Osteoblast (primary cell): ENCODE data around the gene RAP1GDS1. TPM values are rescaled to one million over a fixed set of nuclear protein-coding genes. Genes with fewer than 3 reads are reported as not detected.
"Not testable (repeated sequence)": the region's sequence is repeated elsewhere in the genome, so short reads cannot be mapped to it uniquely, and the experiment has no call there.

Experiments
- DNase-seq: peaks from one replicate; pipeline ENCODE4 v3.0.0; 2011; ENCODE audit warnings: low spot score, mixed read lengths; ENCODE audit not compliant: insufficient read length; ENCODE audit errors: missing footprints
- H2AFZ ChIP-seq: 2 replicates; pipeline ENCODE4 v1.6.0; 2011; ENCODE audit warnings: mild to moderate bottlenecking, low read length
- H3K27ac ChIP-seq: 2 replicates; pipeline ENCODE4 v1.5.1; 2011; ENCODE audit warnings: mild to moderate bottlenecking, low read depth, low read length, moderate library complexity
- H3K27me3 ChIP-seq: 2 replicates; pipeline ENCODE4 v1.6.0; 2012; ENCODE audit warnings: mild to moderate bottlenecking, control low read depth, inconsistent platforms, low read length, moderate library complexity; ENCODE audit not compliant: insufficient read depth
- H3K36me3 ChIP-seq: 2 replicates; pipeline ENCODE4 v1.5.1; 2011; ENCODE audit warnings: mild to moderate bottlenecking, low read length, control low read depth, moderate library complexity; ENCODE audit not compliant: insufficient read depth
- H3K4me1 ChIP-seq: 2 replicates; pipeline ENCODE4 v1.5.1; 2011; ENCODE audit warnings: mild to moderate bottlenecking, low read length, control low read depth, moderate library complexity; ENCODE audit not compliant: insufficient read depth
- H3K4me2 ChIP-seq: 2 replicates; pipeline ENCODE4 v1.6.0; 2011; ENCODE audit warnings: mild to moderate bottlenecking, low read length; ENCODE audit not compliant: insufficient read depth
- H3K4me3 ChIP-seq: fragments of 200-600 bp; sonication (generic); 3 replicates; pipeline ENCODE4 v1.5.1; 2012; ENCODE audit warnings: mild to moderate bottlenecking, low read length, inconsistent platforms; ENCODE audit not compliant: insufficient read depth
- H3K79me2 ChIP-seq: 2 replicates; pipeline ENCODE4 v1.6.0; 2012; ENCODE audit warnings: mild to moderate bottlenecking, low read length, control low read depth, inconsistent platforms; ENCODE audit not compliant: insufficient read depth
- H3K9me3 ChIP-seq: 2 replicates; pipeline ENCODE4 v1.5.1; 2011; ENCODE audit warnings: low read depth, low read length, control low read depth
- H4K20me1 ChIP-seq: 2 replicates; pipeline ENCODE4 v1.6.0; 2012; ENCODE audit warnings: mild to moderate bottlenecking, low read length, control low read depth; ENCODE audit not compliant: insufficient read depth
- total RNA-seq: library from RNA; depleted of rRNA; stranded (reverse); fragments of >200 nt; gene quantifications from 2 replicates; pipeline ENCODE4 v1.2.3, GENCODE V29; 2012
- TF ChIP-seq, protein P1 (sequence below): IDR thresholded peaks from 2 replicates; pipeline ENCODE4 v1.5.1; 2011; ENCODE audit warnings: mild to moderate bottlenecking, low read depth, low read length, moderate library complexity; ENCODE audit errors: extremely low read depth

The RAP1GDS1 gene
- total RNA-seq, 1 donor: 60.1 TPM

DNA sequence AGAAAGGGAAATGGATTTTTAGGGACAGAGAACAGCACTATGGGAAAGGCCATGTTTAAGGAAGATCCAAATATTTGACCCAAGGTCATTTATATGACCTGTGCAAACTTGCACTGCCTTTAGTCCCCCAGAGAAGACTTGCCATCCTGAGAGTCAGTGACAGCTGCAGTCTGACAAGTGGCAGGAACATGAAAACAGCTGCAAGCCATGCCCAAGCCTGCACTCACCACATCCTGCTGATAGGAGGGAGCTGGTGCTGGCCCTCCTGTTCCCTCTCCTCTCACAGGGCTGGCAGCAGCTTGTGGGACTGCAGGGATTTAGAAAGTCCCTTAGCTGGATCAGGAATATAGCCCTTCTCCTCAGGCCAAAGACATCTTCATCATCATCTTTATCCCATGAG lies 187.7 kb downstream of the RAP1GDS1 start:
- TF ChIP-seq, protein P1, sequence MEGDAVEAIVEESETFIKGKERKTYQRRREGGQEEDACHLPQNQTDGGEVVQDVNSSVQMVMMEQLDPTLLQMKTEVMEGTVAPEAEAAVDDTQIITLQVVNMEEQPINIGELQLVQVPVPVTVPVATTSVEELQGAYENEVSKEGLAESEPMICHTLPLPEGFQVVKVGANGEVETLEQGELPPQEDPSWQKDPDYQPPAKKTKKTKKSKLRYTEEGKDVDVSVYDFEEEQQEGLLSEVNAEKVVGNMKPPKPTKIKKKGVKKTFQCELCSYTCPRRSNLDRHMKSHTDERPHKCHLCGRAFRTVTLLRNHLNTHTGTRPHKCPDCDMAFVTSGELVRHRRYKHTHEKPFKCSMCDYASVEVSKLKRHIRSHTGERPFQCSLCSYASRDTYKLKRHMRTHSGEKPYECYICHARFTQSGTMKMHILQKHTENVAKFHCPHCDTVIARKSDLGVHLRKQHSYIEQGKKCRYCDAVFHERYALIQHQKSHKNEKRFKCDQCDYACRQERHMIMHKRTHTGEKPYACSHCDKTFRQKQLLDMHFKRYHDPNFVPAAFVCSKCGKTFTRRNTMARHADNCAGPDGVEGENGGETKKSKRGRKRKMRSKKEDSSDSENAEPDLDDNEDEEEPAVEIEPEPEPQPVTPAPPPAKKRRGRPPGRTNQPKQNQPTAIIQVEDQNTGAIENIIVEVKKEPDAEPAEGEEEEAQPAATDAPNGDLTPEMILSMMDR: no peak
- DNase-seq: no peak
- H3K4me2 ChIP-seq: no peak overlapping the region

DNA sequence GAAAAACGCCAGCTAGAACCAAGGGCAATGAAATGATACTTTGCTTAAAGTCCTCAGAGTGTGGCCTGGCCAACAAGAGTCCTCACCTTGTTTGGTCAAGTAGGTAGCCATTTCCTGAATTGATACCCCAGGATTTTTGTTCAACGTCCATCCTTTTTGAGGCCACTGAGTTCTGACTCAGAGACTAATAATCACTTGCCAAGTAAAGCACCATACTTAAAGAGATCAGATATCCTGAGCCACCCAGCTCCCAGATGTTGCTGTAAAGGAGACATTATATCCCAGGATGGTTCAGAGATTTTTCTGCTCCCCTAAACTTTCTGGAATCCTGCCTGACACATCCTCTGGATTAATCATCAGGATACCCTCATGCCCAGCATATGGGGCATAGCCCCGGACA lies 190.9 kb downstream of the RAP1GDS1 start:
- TF ChIP-seq, protein P1: no peak
- no peak overlapping the region for H3K27ac ChIP-seq
- no peaks in the 10 kb centered on the region for H3K79me2 ChIP-seq
- no peaks in the 10 kb centered on the region for H4K20me1 ChIP-seq
- DNase-seq: peak; percentile 59
- no peak overlapping the region for H3K4me3 ChIP-seq
- H3K9me3 ChIP-seq: no peaks in the 10 kb centered on the region
- H3K4me1 ChIP-seq: no peaks in the 10 kb centered on the region
- H3K4me2 ChIP-seq: no peak overlapping the region
- no peak overlapping the region for H2AFZ ChIP-seq
- H3K36me3 ChIP-seq: no peaks in the 10 kb centered on the region
- H3K27me3 ChIP-seq: no peaks in the 10 kb centered on the region

More for the DNA sequence above, 187.7 kb downstream of the RAP1GDS1 start:
- Histone ChIP-seq H2AFZ (no peak overlapping the region), H3K79me2 (no peaks in the 10 kb centered on the region), H3K9me3 (no peaks in the 10 kb centered on the region), H3K4me1 (no peaks in the 10 kb centered on the region), H3K4me3 (no peak overlapping the region), H4K20me1 (no peaks in the 10 kb centered on the region), H3K27ac (no peak overlapping the region), H3K27me3 (no peaks in the 10 kb centered on the region), H3K36me3 (no peaks in the 10 kb centered on the region)

DNA sequence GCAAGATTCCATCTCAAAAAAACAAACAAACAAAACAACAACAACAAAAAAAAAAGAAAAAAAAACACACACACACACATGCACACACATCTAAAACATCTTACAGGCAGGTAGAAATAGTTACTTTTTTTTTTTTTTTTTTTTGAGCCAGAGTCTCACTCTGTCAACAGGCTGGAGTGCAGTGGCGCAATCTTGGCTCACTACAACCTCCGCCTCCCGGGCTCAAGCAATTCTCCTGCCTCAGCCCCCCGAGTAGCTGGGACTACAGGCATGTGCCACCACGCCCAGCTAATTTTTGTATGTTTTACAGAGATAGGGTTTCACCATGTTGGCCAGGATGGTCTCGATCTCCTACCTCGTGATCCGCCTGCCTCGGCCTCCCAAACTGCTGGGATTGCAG lies 196.2 kb downstream of the RAP1GDS1 start:
- not testable (repeated sequence) for H3K4me2 ChIP-seq, DNase-seq, H3K36me3 ChIP-seq, H3K27me3 ChIP-seq, H3K27ac ChIP-seq, H3K79me2 ChIP-seq, H2AFZ ChIP-seq, H3K4me1 ChIP-seq, H4K20me1 ChIP-seq, H3K4me3 ChIP-seq, H3K9me3 ChIP-seq

DNA sequence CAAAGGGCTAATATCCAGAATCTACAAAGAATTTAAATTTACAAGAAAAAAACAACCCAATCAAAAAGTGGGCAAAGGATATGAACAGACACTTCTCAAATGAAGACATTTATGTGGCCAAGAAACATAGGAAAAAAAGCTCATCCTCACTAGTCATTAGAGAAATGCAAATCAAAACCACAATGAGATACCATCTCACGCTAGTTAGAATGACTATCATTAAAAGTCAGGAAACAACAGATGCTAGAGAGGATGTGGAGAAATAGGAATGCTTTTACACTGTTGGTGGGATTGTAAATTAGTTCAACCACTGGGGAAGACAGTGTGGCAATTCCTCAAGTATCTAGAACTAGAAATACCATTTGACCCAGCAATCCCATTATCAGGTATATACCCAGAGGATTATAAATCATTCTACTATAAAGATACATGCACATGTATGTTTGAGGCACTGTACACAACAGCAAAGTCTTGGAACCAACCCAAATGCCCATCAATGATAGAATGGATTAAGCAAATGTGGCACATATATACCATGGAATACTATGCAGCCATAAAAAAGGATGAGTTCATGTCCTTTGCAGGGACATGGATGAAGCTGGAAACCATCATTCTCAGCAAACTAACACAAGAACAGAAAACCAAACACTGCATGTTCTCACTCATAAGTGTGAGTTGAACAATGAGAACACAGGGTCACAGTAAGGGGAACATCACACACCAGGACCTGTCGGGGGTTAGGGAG lies 200.1 kb downstream of the RAP1GDS1 start:
- not testable (repeated sequence) for H3K9me3 ChIP-seq, H2AFZ ChIP-seq, H3K4me2 ChIP-seq, H3K79me2 ChIP-seq, H4K20me1 ChIP-seq, DNase-seq, H3K27me3 ChIP-seq, H3K27ac ChIP-seq, H3K4me3 ChIP-seq, H3K4me1 ChIP-seq, H3K36me3 ChIP-seq

DNA sequence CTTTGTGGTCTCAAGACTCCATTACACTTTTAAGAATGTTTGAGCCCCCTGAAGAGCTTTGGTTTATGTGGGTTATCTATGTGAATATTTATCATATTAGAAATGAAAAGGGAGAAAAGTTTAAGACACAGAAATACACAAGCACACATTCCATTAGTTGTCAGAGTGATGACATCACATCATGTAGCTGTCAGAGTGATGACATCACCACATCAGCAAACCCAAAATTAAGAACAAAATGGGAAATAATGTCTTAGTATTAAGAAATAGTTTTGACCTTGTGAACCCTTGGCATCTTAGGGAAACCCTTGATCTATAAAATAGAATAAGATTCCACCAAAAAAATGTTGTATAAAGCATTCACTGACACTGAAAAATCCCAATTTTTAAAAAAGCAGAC lies 201.3 kb downstream of the RAP1GDS1 start:
- no peak overlapping the region for H3K27ac ChIP-seq
- TF ChIP-seq, protein P1: no peak
- no peaks in the 10 kb centered on the region for H3K36me3 ChIP-seq
- H3K9me3 ChIP-seq: no peaks in the 10 kb centered on the region
- DNase-seq: no peak
- no peak overlapping the region for H2AFZ ChIP-seq
- H3K4me3 ChIP-seq: no peak overlapping the region
- no peaks in the 10 kb centered on the region for H4K20me1 ChIP-seq
- no peaks in the 10 kb centered on the region for H3K79me2 ChIP-seq
- no peaks in the 10 kb centered on the region for H3K27me3 ChIP-seq
- H3K4me1 ChIP-seq: no peaks in the 10 kb centered on the region
- no peak overlapping the region for H3K4me2 ChIP-seq
